GM19023 (cell line): ENCODE results near the gene RIOK1.
"Not testable (repeated sequence)": the region's sequence is repeated elsewhere in the genome, so short reads cannot be mapped to it uniquely, and the experiment has no call there.

Source experiments
- ATAC-seq: cut with Tn5 transposase; IDR thresholded peaks from one replicate; pipeline ENCODE4 v1.9.1; 2021; ENCODE audit warnings: mild to moderate bottlenecking, moderate library complexity; ENCODE audit not compliant: unreplicated experiment

The RIOK1 gene

GRCh38 chr6:7439228-7439627 is 49.6 kb downstream of the RIOK1 start:
- no peak for ATAC-seq

- ATAC-seq: no peak
Measured at GRCh38 chr6:7440476-7440875, 50.9 kb downstream of the RIOK1 start.

GRCh38 chr6:7441048-7441775 is 51.6 kb downstream of the RIOK1 start:
- no peak for ATAC-seq

DNA sequence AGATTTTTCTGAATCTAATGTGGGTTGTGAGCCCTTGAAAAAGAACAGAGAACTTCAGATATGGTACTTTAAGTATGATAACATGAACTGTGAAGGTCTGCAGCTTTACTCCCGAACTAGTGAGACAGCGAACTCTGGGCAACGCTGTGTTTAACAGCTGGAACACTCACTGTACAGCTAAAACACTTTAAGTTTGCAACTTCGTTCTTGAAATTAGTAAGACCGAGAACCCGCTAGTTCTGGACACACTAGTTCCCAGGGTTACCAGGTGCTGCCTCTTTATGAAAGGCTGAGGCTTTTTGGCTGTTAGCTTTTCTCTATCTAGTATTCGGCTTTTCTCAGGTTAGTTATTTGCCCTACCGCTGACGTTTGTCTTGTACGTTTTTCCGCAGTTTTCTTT is 52.9 kb downstream of the RIOK1 start:
- ATAC-seq: no peak

DNA sequence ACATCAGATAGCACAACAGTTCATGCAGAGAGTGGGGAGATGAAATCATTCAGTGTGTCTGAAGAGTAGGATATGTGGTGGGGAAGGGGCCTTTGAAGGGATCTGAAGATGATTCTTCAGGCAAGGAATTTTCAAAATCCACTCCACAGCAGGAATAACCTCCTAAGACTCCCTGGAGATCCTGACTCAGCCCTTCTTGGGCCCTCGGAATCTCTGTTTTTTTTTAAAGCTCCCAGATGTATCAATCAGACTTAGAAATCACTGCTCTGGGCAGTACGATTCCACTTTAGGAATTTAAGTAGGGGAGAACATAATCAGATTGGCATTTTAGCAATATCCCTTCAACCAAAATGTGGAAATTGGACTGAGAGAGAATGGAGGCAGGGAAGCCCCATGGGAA is 55.5 kb downstream of the RIOK1 start:
- ATAC-seq: no peak

GRCh38 chr6:7445885-7446461 is 56.4 kb downstream of the RIOK1 start:
- no peak for ATAC-seq

DNA sequence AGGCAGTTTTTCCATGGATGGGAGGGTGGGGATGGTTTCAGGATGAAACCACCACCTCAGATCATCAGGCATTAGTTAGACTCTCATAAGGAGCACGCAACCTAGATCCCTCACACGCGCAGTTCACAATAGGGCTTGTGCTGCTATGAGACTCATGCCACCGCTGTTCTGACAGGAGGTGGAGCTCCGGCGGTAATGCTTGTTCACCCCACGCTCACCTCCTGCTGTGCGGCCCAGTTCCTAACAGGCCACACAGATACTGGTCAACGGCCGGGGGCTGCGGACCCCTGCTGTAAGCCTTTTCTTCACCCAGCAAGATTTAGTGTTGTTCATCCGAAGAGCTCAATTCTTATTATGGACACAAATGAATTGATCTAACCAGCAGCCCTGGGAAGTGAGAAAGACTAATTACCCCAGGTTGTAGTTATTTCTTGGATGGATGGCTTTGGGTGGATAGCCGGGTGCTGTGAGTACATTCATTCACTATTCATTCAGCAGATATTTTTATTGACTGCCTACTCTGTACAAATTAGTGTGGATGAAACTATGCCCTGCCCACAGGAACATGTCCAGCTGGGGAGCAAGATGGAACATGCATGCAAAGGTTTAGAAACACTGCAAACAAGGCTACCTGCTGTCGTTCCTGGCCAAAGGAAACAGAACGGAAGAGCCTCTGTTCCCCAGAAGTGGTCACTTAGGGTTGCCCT is 57.2 kb downstream of the RIOK1 start:
- no peak for ATAC-seq

GRCh38 chr6:7448232-7448631 is 58.6 kb downstream of the RIOK1 start:
- no peak for ATAC-seq

DNA sequence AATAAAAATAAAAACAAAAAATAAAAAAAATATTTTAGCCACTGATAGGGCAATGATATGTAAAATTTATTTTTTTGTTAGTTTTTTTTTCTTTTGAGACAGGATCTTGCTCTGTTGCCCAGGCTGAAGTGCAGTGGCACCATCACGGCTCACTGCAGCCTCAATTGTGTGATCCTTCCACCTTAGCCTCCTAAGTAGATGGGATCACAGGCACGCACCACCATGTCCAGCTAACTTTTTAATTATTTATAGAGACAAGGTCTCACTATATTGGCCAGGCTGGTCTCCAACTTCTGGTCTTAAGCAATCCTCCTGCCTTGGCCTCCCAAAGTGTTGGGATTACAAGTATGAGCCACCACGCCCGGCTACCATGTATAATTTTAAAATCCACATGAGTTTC is 59.4 kb downstream of the RIOK1 start:
- no peak for ATAC-seq

DNA sequence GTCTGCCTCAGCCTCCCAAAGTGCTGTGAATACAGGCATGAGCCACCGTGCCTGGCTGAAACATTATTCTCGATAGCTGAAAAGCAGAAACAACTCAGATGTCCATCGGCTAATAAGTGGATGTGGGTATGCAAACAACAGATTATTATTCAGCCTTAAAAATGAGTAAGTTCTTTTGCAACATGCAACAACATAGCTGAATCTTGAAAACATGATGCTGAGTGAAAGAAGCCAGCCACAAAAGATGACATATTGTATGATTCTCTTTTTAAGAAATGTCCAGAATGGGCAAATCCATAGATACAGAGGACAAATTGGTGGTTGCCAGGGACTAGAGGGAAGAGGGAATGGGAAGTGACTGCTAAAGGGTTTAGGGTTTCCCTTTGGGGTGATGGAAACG is 61.7 kb downstream of the RIOK1 start:
- no peak for ATAC-seq

GRCh38 chr6:7452898-7453297 is 63.3 kb downstream of the RIOK1 start:
- ATAC-seq: no peak

- no peak for ATAC-seq
Measured at GRCh38 chr6:7454696-7455358, 65.2 kb downstream of the RIOK1 start.

DNA sequence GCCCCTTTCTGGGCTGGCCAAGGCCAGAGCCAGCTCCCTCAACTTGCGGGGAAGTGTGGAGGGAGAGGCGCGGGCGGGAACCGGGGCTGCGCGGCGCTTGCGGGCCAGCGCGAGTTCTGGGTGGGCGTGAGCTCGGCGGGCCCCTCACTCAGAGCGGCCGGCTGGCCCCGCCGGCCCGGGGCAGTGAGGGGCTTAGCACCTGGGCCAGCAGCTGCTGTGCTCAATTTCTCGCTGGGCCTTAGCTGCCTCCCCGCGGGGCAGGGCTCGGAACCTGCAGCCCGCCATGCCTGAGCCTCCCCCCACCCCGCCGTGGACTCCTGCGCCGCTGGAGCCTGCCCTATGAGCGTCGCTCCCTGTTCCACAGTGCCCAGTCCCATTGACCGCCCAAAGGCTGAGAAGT is 66.7 kb downstream of the RIOK1 start:
- ATAC-seq: not testable (repeated sequence)

- ATAC-seq: no peak
Measured at GRCh38 chr6:7461416-7461815, 71.8 kb downstream of the RIOK1 start.

DNA sequence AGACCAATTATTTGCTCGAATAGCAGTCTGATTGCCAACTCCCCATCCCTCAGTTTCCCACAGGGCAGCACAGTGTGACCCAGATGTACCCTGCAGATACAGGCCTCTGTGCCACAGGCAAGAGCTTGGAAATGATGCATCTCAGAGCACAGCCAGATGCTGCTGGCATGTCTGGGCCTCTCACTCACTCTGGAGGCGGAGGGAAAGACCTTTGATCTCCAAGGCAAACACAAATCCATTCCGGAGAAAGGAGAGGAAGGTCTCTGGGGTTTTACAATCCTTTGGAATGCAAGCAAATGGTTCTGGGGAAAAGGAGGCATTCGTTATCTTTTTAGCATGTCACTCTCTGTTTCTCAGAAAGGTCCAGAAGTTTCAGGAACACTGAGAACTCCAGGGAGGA is 74.2 kb downstream of the RIOK1 start:
- no peak for ATAC-seq

DNA sequence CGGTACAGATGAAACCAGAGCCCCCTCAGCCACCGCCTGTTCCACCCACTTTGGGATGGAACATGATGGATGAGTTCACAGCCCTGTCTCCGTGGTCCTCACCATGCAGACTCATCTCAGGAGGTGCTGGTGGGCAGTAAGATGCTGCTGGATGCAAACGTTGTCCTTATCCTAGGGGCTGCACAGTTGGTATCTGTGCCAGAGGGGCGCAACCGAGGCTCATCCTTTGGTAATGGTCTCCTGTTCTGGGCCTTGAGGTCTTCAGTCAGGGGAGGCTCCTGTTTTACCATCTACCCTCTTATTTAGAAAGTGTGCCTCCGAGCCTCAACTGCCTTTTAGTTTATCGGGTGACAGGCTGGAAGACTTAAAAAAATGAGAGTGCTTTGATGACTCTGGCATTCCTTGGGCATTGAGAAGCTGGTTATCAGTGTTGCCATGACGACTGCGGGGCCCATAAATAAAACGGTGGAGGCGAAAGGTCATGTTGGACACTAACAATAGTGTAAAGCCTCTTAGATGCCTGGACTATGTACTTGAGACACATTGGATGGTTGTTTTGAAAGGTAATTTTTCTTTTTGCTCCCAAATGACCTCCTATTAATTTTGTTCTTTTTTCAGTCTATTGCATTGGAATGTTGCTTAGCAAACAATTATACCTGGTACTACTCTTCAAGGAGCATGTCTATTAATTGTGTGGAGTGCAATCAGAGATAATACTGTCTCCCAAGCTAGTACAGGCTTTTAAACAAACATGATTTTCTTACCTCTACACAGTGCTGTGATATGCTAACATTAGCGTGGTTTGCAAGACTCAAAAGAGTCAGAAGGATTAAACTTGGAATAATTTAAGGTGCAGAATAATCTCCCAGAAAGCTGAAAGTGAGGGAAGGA is 77.6 kb downstream of the RIOK1 start:
- no peak for ATAC-seq
